IPS-20b (cell line): ENCODE data around the gene ZXDC.
A peak's percentile ranks its signal among the peaks of the same experiment; 100 is the strongest.

Experiments used
- H3K27ac ChIP-seq: one replicate; pipeline ENCODE4 v1.5.1; 2013; ENCODE audit warnings: low read length
- H3K27me3 ChIP-seq: 2 replicates; pipeline ENCODE4 v1.6.1; 2013; ENCODE audit warnings: mild to moderate bottlenecking, low read length, inconsistent platforms; ENCODE audit not compliant: insufficient read depth
- H3K36me3 ChIP-seq: 2 replicates; pipeline ENCODE4 v1.6.1; 2013; ENCODE audit warnings: low read depth, mild to moderate bottlenecking, inconsistent platforms, low read length, moderate library complexity; ENCODE audit not compliant: insufficient read depth
- H3K4me1 ChIP-seq: 2 replicates; pipeline ENCODE4 v1.6.1; 2013; ENCODE audit warnings: mild to moderate bottlenecking, control low read depth, inconsistent platforms, low read length, moderate library complexity; ENCODE audit not compliant: insufficient read depth
- H3K4me3 ChIP-seq: 2 replicates; pipeline ENCODE4 v1.5.1; 2013; ENCODE audit warnings: mild to moderate bottlenecking, low read length, inconsistent platforms
- H3K9ac ChIP-seq: 2 replicates; pipeline ENCODE4 v1.6.1; 2013; ENCODE audit warnings: low read depth, mild to moderate bottlenecking, inconsistent platforms, low read length, moderate library complexity
- H3K9me3 ChIP-seq: 2 replicates; pipeline ENCODE4 v1.6.1; 2013; ENCODE audit warnings: mild to moderate bottlenecking, low read depth, low read length, inconsistent platforms; ENCODE audit not compliant: insufficient read depth

Gene ZXDC

DNA sequence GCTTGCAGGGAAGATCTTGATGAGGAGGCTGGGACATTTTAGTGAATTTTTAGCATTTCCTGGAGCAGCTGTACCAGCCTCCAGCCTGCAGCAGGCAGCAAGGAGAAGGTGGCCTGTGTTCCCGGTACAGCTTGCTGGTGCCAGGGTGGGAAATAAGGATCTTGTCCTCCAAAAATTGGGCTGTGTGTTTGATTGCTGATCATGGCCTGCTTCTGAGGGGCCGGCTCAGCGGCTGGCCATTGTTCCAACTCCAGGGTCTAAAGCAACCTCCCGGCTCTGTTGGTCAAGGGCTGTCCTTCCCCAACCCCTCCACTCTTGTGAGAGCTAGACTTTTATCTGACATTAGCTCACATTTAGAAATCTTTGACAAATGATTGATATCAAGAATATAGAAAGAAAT is 75.9 kb downstream of the ZXDC start:
- Histone ChIP-seq H3K27me3 (peaks cover 19% of the 10 kb centered on the region), H3K27ac (no peak overlapping the region), H3K9me3 (no peaks in the 10 kb centered on the region), H3K9ac (no peak overlapping the region), H3K36me3 (no peaks in the 10 kb centered on the region), H3K4me1 (peaks cover 8% of the 10 kb centered on the region; the same call in 1 of the 2 replicates), H3K4me3 (no peak overlapping the region)

GRCh38 chr3:126399351-126399735 is 76.3 kb downstream of the ZXDC start:
- Histone ChIP-seq H3K9ac (no peak overlapping the region), H3K27ac (no peak overlapping the region), H3K4me3 (no peak overlapping the region), H3K9me3 (no peaks in the 10 kb centered on the region), H3K36me3 (no peaks in the 10 kb centered on the region), H3K27me3 (peaks cover 22% of the 10 kb centered on the region), H3K4me1 (peaks cover 9% of the 10 kb centered on the region; the same call in 1 of the 2 replicates)

- Histone ChIP-seq H3K9ac (no peak overlapping the region), H3K4me3 (no peak overlapping the region), H3K27ac (no peak overlapping the region), H3K36me3 (no peaks in the 10 kb centered on the region), H3K27me3 (peaks cover 29% of the 10 kb centered on the region), H3K4me1 (peaks cover 11% of the 10 kb centered on the region; the same call in 1 of the 2 replicates), H3K9me3 (no peaks in the 10 kb centered on the region)
These were observed 77.0 kb downstream of the ZXDC start for GRCh38 chr3:126398423-126399350.

DNA sequence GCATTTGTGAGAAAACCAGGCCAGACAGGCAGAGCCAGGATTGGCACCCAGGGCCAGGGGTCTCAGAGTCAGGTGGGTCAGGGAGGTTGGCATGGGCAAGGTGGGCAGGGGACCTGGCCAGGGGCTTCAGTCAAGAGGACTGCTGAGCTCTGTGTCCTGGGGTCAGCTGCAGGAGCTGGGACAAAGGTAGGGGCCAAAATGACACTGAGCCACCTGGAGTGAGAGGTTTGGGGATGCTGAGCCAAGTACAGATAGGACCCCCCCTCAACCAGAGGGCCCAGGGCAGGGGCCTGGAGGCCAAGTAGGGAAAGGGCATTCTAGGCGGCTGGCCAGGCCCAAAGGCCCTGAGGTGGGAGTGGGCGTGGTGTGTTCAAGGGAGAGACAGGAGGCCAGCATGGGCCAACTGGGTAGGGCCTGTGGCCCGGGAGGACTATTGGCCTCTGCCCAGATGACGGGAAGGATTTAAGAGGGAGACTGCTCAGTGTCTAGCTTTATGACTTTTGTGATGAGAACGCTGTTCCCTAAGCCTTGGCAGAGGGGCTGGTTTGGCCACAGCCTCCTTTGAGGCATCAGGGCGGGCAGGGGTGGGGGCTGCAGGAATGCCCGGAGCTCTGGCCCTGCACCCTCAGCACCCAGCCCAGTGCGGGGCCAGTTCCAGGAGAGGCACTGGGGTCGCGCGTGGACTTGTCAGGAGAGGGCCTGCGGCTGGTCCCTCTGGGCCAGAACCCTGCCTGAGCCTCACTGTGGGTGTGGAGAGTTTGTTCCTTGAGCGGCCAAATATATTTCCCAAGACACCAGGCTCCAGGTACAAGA is 77.9 kb downstream of the ZXDC start:
- Histone ChIP-seq H3K9ac (no peak overlapping the region), H3K4me3 (no peak overlapping the region), H3K36me3 (no peaks in the 10 kb centered on the region), H3K9me3 (no peaks in the 10 kb centered on the region), H3K27ac (no peak overlapping the region), H3K27me3 (peaks cover 38% of the 10 kb centered on the region), H3K4me1 (peaks cover 11% of the 10 kb centered on the region; the same call in 1 of the 2 replicates)

DNA sequence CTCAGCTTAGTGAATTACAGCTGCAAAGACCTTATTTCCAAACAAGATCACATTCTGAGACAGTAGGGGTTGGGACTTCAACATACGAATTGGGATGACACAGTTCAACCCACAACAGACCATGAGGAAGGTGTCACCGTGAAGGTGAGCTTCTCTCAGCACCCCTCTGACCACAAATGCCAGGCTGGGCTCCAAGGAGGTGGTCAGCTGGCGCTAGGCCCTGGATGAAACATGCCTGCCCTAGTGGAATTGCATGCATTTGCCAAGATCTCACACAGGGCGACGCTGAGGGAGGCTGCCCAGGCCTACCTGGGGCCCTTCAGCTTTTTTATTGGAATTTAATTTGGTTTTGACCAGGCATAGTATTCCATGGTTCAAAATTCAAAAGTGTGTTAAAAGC is 79.2 kb downstream of the ZXDC start:
- H3K4me1 ChIP-seq: peaks cover 6% of the 10 kb centered on the region; the same call in 1 of the 2 replicates
- no peak overlapping the region for H3K4me3 ChIP-seq
- H3K27me3 ChIP-seq: peaks cover 49% of the 10 kb centered on the region
- no peak overlapping the region for H3K9ac ChIP-seq
- no peaks in the 10 kb centered on the region for H3K36me3 ChIP-seq
- H3K9me3 ChIP-seq: no peaks in the 10 kb centered on the region
- no peak overlapping the region for H3K27ac ChIP-seq

GRCh38 chr3:126395846-126396513 is 79.7 kb downstream of the ZXDC start:
- Histone ChIP-seq H3K36me3 (no peaks in the 10 kb centered on the region), H3K4me1 (peaks cover 6% of the 10 kb centered on the region; the same call in 1 of the 2 replicates), H3K9ac (no peak overlapping the region), H3K27ac (no peak overlapping the region), H3K27me3 (peaks cover 49% of the 10 kb centered on the region), H3K4me3 (no peak overlapping the region), H3K9me3 (no peaks in the 10 kb centered on the region)

DNA sequence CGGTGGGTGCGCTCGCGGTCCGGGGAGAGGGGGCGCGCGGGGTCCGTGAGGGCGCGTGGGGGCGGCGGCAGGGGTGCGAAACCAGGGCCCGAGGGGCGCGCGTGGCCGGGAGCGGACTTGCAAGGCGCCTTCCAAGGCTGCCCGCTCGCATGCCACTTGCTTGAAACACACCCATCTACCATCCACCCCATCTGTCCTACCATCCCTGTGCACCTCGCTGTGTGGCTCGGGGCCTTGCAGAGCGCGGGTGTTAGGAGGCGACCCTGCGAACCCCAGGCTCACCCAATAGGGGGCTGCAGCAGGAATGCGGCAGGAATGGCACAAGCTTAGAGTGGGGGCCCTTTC is 80.7 kb downstream of the ZXDC start:
- Histone ChIP-seq H3K27ac (no peak overlapping the region), H3K36me3 (no peaks in the 10 kb centered on the region), H3K9ac (peak overlapping the region; percentile 13; the same call in 1 of the 2 replicates), H3K4me3 (peak overlapping the region; percentile 57; the same call in 1 of the 2 replicates), H3K4me1 (peaks cover 6% of the 10 kb centered on the region; the same call in 1 of the 2 replicates), H3K9me3 (no peaks in the 10 kb centered on the region), H3K27me3 (peaks cover 58% of the 10 kb centered on the region)

DNA sequence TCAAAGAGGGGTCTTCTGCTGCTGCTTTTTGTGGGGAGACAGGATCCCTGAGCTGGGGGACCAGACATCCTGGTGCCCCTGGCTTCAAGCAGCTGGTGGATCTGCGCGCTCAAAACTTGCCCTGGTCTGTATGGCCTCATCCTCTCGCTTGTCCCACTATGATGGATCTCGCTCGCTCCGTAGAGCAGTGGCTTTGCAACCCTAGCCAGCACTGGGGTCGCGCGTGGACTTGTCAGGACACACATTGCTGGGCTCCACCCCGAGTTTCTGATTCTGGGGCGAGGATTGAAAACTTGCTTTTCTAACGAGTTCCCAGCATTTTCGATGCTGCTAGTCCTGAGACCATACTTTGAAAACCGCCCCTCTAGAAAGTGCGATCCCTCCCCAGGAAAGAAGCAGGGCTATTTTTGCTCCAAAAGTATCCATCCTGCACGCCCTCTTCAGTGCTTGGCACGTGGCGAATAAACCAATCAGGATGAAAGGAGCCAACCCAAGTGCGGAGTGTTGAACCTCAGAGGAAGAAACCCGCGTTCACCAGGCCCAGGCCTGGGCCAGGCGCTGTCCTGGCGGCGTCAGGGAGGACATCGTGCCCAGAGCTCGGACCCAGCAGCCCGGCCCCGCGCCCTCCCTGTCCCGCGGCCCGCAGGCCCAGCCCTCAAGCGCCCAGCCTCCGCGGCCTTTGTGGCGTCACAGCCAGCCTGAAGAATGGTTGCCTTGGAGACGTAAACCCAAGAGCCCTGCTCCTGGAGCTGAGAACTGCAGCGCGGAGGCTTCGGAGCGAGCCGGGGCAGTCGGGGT is 81.3 kb downstream of the ZXDC start, which contains the start of gene CFAP100:
CFAP100 (plus strand) TSS at position 731 of the 798 bp plus-strand sequence. CDS start 1,092 bp downstream, outside the sequence.
- peak within 1 kb of the TSS; percentile 57; the same call in 1 of the 2 replicates for H3K4me3 ChIP-seq

DNA sequence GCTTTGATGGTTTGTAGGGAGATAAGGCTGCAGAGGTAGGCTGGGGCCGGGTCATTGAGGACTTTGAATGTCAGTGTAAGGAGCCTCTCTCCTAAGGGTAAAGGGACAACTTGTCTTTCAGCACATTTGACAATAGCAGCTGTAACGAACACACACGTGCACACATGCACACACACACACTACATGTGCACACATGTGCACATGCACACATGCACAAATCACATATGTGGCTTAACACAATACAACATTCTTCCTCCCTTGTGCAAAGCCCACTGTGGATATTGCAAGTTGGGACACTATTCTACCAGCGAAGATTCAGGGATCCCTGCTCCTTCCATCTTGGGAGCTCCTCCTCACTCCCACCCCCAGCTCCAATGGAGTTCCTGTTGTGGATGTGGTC is 82.1 kb downstream of the ZXDC start:
- Histone ChIP-seq H3K9me3 (no peaks in the 10 kb centered on the region), H3K4me1 (peaks cover 6% of the 10 kb centered on the region; the same call in 1 of the 2 replicates), H3K9ac (no peak overlapping the region), H3K36me3 (no peaks in the 10 kb centered on the region), H3K27me3 (peaks cover 64% of the 10 kb centered on the region), H3K4me3 (no peak overlapping the region), H3K27ac (no peak overlapping the region)

More for the DNA sequence above, 81.3 kb downstream of the ZXDC start, which contains the start of gene CFAP100:
- H3K9ac ChIP-seq: peak within 1 kb of the TSS; percentile 42; the same call in 1 of the 2 replicates
- no peak within 1 kb of the TSS for H3K27ac ChIP-seq
- H3K4me1 ChIP-seq: peaks cover 6% of the 10 kb centered on the region; the same call in 1 of the 2 replicates
- no peaks in the 10 kb centered on the region for H3K36me3 ChIP-seq
- no peaks in the 10 kb centered on the region for H3K9me3 ChIP-seq
- H3K27me3 ChIP-seq: peaks cover 63% of the 10 kb centered on the region

GRCh38 chr3:126392246-126392645 is 83.4 kb downstream of the ZXDC start:
- peaks cover 6% of the 10 kb centered on the region; the same call in 1 of the 2 replicates for H3K4me1 ChIP-seq
- no peaks in the 10 kb centered on the region for H3K9me3 ChIP-seq
- peaks cover 64% of the 10 kb centered on the region for H3K27me3 ChIP-seq
- H3K27ac ChIP-seq: no peak overlapping the region
- H3K9ac ChIP-seq: no peak overlapping the region
- no peak overlapping the region for H3K4me3 ChIP-seq
- H3K36me3 ChIP-seq: no peaks in the 10 kb centered on the region
